GM12875 (cell line): ENCODE data around the gene INHBA.

Source experiments
- H3K4me3 ChIP-seq: one replicate; pipeline ENCODE4 v1.5.1; 2011; ENCODE audit warnings: low read depth, low read length, control low read depth
- CTCF ChIP-seq: IDR thresholded peaks from 2 replicates; pipeline ENCODE4 v1.5.1; 2011; ENCODE audit warnings: low read depth, mild to moderate bottlenecking, control low read depth, inconsistent platforms, low read length, moderate library complexity, borderline replicate concordance; ENCODE audit not compliant: insufficient read depth

The INHBA gene

GRCh38 chr7:41696323-41696916 lies 6.5 kb downstream of the INHBA start:
- peak; percentile 61 for TF ChIP-seq CTCF
- no peak overlapping the region for H3K4me3 ChIP-seq

- no peak for TF ChIP-seq CTCF
- no peak overlapping the region for H3K4me3 ChIP-seq
Measured at GRCh38 chr7:41695661-41696322, 7.1 kb downstream of the INHBA start.

GRCh38 chr7:41694495-41694894 lies 8.4 kb downstream of the INHBA start:
- H3K4me3 ChIP-seq: no peak overlapping the region
- TF ChIP-seq CTCF: no peak

GRCh38 chr7:41693150-41693997 lies 9.5 kb downstream of the INHBA start:
- no peak for TF ChIP-seq CTCF
- no peak overlapping the region for H3K4me3 ChIP-seq

GRCh38 chr7:41692251-41692650 lies 10.6 kb downstream of the INHBA start:
- TF ChIP-seq CTCF: no peak
- H3K4me3 ChIP-seq: no peak overlapping the region

- no peak for TF ChIP-seq CTCF
- no peak overlapping the region for H3K4me3 ChIP-seq
Measured at GRCh38 chr7:41691286-41692190, 11.4 kb downstream of the INHBA start.
